ENCODE measurements around the gene RNGTT. TPM values are rescaled to one million over a fixed set of nuclear protein-coding genes. Genes with fewer than 3 reads are reported as not detected.

RNGTT gene
- total RNA-seq (10 to 100 TPM in 3 of 4 donors, 1 to 10 TPM in 1; 10.0 to 14.7 (median 12.9) TPM), polyA plus RNA-seq (1 to 10 TPM; 3.0 to 7.9 (median 3.9) TPM)

- intact Hi-C loops (cut with DNase I): loop anchor here (1.0 to 5.0 kb wide), 4 partner anchors 74 to 864 kb away; partner anchors contain the start of genes CASP8AP2 and RRAGD
- Histone ChIP-seq H3K9me3 (no peaks in the 10 kb centered on the region), H3K4me1 (peaks cover 0 to 26% (median 21%) of the 10 kb centered on the region in 4 donors), H3K36me3 (no peaks in the 10 kb centered on the region), H3K27me3 (no peaks in the 10 kb centered on the region), H3K27ac (peak within 1 kb of the TSS; percentile 87 to 89 (median 87)), H3K4me3 (peak within 1 kb of the TSS; percentile 87 to 93 (median 90))
- 0 to 1% methylated on average over 74 of the region's 74 CpGs for WGBS, 2 donors
- peak; percentile 99 for DNase-seq
- TF ChIP-seq EP300 (IDR thresholded peaks at IDR 0.05) (peak in 1 of 4 donors; percentile 70), POLR2AphosphoS5 (IDR thresholded peaks at IDR 0.05) (peak; percentile 77 to 90 (median 81)), POLR2A (IDR thresholded peaks at IDR 0.05) (peak in 1 of 2 donors; percentile 40)
- TF ChIP-seq, protein P1, sequence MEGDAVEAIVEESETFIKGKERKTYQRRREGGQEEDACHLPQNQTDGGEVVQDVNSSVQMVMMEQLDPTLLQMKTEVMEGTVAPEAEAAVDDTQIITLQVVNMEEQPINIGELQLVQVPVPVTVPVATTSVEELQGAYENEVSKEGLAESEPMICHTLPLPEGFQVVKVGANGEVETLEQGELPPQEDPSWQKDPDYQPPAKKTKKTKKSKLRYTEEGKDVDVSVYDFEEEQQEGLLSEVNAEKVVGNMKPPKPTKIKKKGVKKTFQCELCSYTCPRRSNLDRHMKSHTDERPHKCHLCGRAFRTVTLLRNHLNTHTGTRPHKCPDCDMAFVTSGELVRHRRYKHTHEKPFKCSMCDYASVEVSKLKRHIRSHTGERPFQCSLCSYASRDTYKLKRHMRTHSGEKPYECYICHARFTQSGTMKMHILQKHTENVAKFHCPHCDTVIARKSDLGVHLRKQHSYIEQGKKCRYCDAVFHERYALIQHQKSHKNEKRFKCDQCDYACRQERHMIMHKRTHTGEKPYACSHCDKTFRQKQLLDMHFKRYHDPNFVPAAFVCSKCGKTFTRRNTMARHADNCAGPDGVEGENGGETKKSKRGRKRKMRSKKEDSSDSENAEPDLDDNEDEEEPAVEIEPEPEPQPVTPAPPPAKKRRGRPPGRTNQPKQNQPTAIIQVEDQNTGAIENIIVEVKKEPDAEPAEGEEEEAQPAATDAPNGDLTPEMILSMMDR (IDR thresholded peaks at IDR 0.05): no peak
Measured at GRCh38 chr6:88963139-88964090, at the start of gene RNGTT. Gene RNGTT, minus strand, starts transcription at chr6:88963618. Its CDS starts 209 bp downstream, at chr6:88963409.

DNA sequence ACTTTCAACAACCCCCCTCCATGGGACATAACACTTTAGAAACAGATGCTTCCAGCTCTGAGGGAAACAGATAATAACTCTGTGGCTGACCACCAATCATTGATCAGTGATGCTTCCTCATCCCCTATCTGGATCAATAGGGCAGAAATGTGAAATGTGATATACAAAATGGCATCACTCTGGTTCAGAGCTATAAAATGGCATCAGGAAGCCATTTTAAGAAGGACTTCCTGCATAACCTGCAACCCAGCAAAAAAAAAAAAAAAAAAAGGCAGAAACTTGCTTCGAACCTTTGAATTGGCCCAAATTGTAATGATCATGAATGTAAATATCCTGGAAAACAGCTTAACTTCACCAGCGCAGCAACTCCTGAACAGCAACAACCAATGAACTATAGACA, 48.0 kb upstream of the RNGTT start:
- Histone ChIP-seq H3K27ac (no peak overlapping the region), H3K4me1 (peaks cover 0 to 14% (median 3%) of the 10 kb centered on the region in 4 donors), H3K9me3 (no peaks in the 10 kb centered on the region), H3K4me3 (no peak overlapping the region), H3K27me3 (no peaks in the 10 kb centered on the region), H3K36me3 (no peaks in the 10 kb centered on the region)
- intact Hi-C loops (cut with DNase I): no loop called here
- DNase-seq: no peak
- no peak for TF ChIP-seq POLR2A (IDR thresholded peaks at IDR 0.05)
- TF ChIP-seq, protein P1 (IDR thresholded peaks at IDR 0.05): no peak
- TF ChIP-seq EP300 (IDR thresholded peaks at IDR 0.05): no peak
- no peak for TF ChIP-seq POLR2AphosphoS5 (IDR thresholded peaks at IDR 0.05)
- 95 to 99% methylated on average over 2 of the region's 2 CpGs for WGBS, 2 donors

GRCh38 chr6:89010825-89011224, 47.4 kb upstream of the RNGTT start:
- Histone ChIP-seq H3K4me3 (no peak overlapping the region), H3K36me3 (no peaks in the 10 kb centered on the region), H3K4me1 (peaks cover 0 to 14% (median 3%) of the 10 kb centered on the region in 4 donors), H3K27me3 (no peaks in the 10 kb centered on the region), H3K9me3 (no peaks in the 10 kb centered on the region), H3K27ac (no peak overlapping the region)
- TF ChIP-seq EP300 (IDR thresholded peaks at IDR 0.05): no peak
- TF ChIP-seq POLR2A (IDR thresholded peaks at IDR 0.05): no peak
- no peak for TF ChIP-seq POLR2AphosphoS5 (IDR thresholded peaks at IDR 0.05)
- TF ChIP-seq, protein P1 (IDR thresholded peaks at IDR 0.05): no peak
- WGBS, 2 donors: 72 to 95% methylated on average over 2 of the region's 2 CpGs
- intact Hi-C loops (cut with DNase I): no loop called here
- DNase-seq: no peak

- Histone ChIP-seq H3K4me3 (no peak overlapping the region), H3K27ac (no peak overlapping the region), H3K9me3 (no peaks in the 10 kb centered on the region), H3K27me3 (no peaks in the 10 kb centered on the region), H3K4me1 (peaks cover 0 to 14% (median 3%) of the 10 kb centered on the region in 4 donors), H3K36me3 (no peaks in the 10 kb centered on the region)
- intact Hi-C loops (cut with DNase I): no loop called here
- WGBS, 2 donors: 85 to 95% methylated on average over 5 of the region's 5 CpGs
- TF ChIP-seq, protein P1 (IDR thresholded peaks at IDR 0.05): no peak
- TF ChIP-seq EP300 (IDR thresholded peaks at IDR 0.05): no peak
- no peak for TF ChIP-seq POLR2AphosphoS5 (IDR thresholded peaks at IDR 0.05)
- no peak for TF ChIP-seq POLR2A (IDR thresholded peaks at IDR 0.05)
- DNase-seq: no peak
Measured at GRCh38 chr6:89009624-89010059, 46.2 kb upstream of the RNGTT start.
